Liver (tissue), 9 donors: ENCODE measurements around the gene TMEM232. TPM values are rescaled to one million over a fixed set of nuclear protein-coding genes. Genes with fewer than 3 reads are reported as not detected.

ENCODE experiments used
- DNase-seq: peaks from one replicate; pipeline ENCODE4 v3.0.0-alpha.2; 2017; ENCODE audit warnings: low spot score
- H3K27ac ChIP-seq, 2 donors: one replicate each; pipeline ENCODE4 v1.7.0; 2013; ENCODE audit warnings: inconsistent platforms in 2 of 2, low read length in 2 of 2, control low read depth in 1 of 2, low read depth in 1 of 2, mild to moderate bottlenecking in 1 of 2
- H3K27me3 ChIP-seq, 4 donors: one replicate each; pipeline versions ENCODE4 v1.6.1 to v1.7.0; 2013; ENCODE audit warnings: low read length in 3 of 4, inconsistent platforms in 1 of 4, mild to moderate bottlenecking in 1 of 4, moderate library complexity in 1 of 4; ENCODE audit not compliant: control insufficient read depth in 4 of 4, insufficient read depth in 4 of 4
- H3K36me3 ChIP-seq, 4 donors: one replicate each; pipeline versions ENCODE4 v1.6.1 to v1.7.0; 2013; ENCODE audit warnings: low read length in 3 of 4, mild to moderate bottlenecking in 3 of 4, low read depth in 1 of 4, moderate library complexity in 1 of 4; ENCODE audit not compliant: control insufficient read depth in 4 of 4, insufficient read depth in 3 of 4
- H3K4me1 ChIP-seq, 4 donors: one replicate each; pipeline versions ENCODE4 v1.6.1 to v1.7.0; 2013; ENCODE audit warnings: low read length in 3 of 4, mild to moderate bottlenecking in 3 of 4, moderate library complexity in 1 of 4; ENCODE audit not compliant: control insufficient read depth in 4 of 4, insufficient read depth in 4 of 4
- H3K4me3 ChIP-seq, 3 donors: one replicate each; pipeline versions ENCODE4 v1.6.1 to v1.7.0; 2013; ENCODE audit warnings: low read length in 3 of 3, control low read depth in 1 of 3, low read depth in 1 of 3, mild to moderate bottlenecking in 1 of 3
- H3K9ac ChIP-seq, 2 donors: one replicate each; pipeline ENCODE4 v1.7.0; 2013; ENCODE audit warnings: low read length in 2 of 2, mild to moderate bottlenecking in 2 of 2, moderate library complexity in 2 of 2, control low read depth in 1 of 2, low read depth in 1 of 2
- H3K9me3 ChIP-seq, 4 donors: one replicate each; pipeline versions ENCODE4 v1.6.1 to v1.7.0; 2013; ENCODE audit warnings: low read length in 3 of 4; ENCODE audit not compliant: control insufficient read depth in 4 of 4
- ATF3 ChIP-seq: IDR thresholded peaks from 2 replicates; pipeline ENCODE4 v1.6.1; 2016; ENCODE audit warnings: antibody characterized with exemption
- EGR1 ChIP-seq, 2 donors: IDR thresholded peaks; 2 replicates each; pipeline ENCODE4 v1.6.1; 2016 to 2018; ENCODE audit warnings: antibody characterized with exemption in 2 of 2, low read depth in 2 of 2
- FOXA2 ChIP-seq: IDR thresholded peaks from 2 replicates; pipeline ENCODE4 v1.6.1; 2016; ENCODE audit warnings: antibody characterized with exemption
- NR2F2 ChIP-seq: IDR thresholded peaks from 2 replicates; pipeline ENCODE4 v1.6.1; 2016; ENCODE audit warnings: antibody characterized with exemption
- RXRA ChIP-seq, 2 donors: IDR thresholded peaks; 2 replicates each; pipeline ENCODE4 v1.6.1; 2017 to 2018; ENCODE audit warnings: antibody characterized with exemption in 2 of 2, mild to moderate bottlenecking in 1 of 2
- SP1 ChIP-seq: IDR thresholded peaks from 2 replicates; pipeline ENCODE4 v1.6.1; 2018; ENCODE audit warnings: antibody characterized with exemption, mild to moderate bottlenecking
- ZBTB33 ChIP-seq: IDR thresholded peaks from 2 replicates; pipeline ENCODE4 v1.6.1; 2016; ENCODE audit warnings: antibody characterized with exemption
- WGBS: extraction: QIAGEN DNeasy Blood & Tissue Kit; methylation state at CpG from one replicate; pipeline ENCODE4 v1.1.7; 2013; 5-methylcytosine and 5-hydroxymethylcytosine counted together
- polyA plus RNA-seq, 2 donors: library from polyadenylated mRNA; stranded (reverse) in 1 of 2; unstranded in 1 of 2; fragments of 200-250 nt in 1 of 2; fragments of >200 nt in 1 of 2; fragmentation: Nextera tagmentation in 1 of 2; extraction: Ambion mirVana in 1 of 2; gene quantifications; one replicate each; pipeline versions ENCODE4 v1.2.1 to v1.2.3, GENCODE V29; 2013 to 2015
- total RNA-seq, 2 donors: library from RNA; depleted of rRNA; stranded (reverse); fragments of >200 nt; gene quantifications; one replicate each; pipeline ENCODE4 v1.2.3, GENCODE V29; 2014
- TF ChIP-seq, protein P1 (sequence below): fragments of 150-350 bp; IDR thresholded peaks from 2 replicates; pipeline ENCODE4 v1.5.1; 2017; ENCODE audit warnings: improper control_type of control experiment, low read depth, low read length; ENCODE audit not compliant: missing input control
- donor health status: healthy.
- donor health status: healthy.
- donor health status: healthy.
- donor health status: healthy.
- donor health status: healthy.

TMEM232 gene
- total and polyA plus RNA-seq, 4 donors, result 0.39 to 2.5 (median 1.0) TPM

DNA sequence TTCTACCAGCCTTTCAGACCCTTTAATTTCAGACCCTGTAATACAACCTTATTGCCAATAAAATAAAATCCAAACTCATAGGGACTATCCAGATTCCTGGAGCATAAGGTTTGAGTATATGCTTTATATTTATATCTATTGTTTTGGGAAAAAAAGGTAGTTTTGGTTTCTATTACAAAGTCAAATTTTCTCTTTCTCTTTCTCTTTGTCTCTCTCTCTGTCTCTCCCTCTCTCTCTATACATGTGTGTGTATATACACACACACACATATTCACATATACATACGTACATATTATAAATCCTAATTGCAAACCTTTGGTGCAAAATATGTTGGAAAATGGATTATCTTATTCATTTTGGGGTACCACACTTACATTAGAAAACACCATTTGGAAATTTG, 39.0 kb downstream of the TMEM232 start:
- 89% methylated on average over 1 of the region's 1 CpG for WGBS
- Histone ChIP-seq H3K27me3 (no peaks in the 10 kb centered on the region), H3K9ac (no peak overlapping the region), H3K4me3 (no peak overlapping the region), H3K4me1 (no peaks in the 10 kb centered on the region), H3K36me3 (no peaks in the 10 kb centered on the region), H3K9me3 (no peaks in the 10 kb centered on the region), H3K27ac (no peak overlapping the region)
- no peak for DNase-seq
- TF ChIP-seq NR2F2 (no peak), ZBTB33 (no peak), RXRA (IDR thresholded peaks at IDR 0.05) (no peak), EGR1 (IDR thresholded peaks at IDR 0.05; ENCODE audit: low read depth in 2 of 2) (no peak)

GRCh38 chr5:110686270-110686669, 40.2 kb downstream of the TMEM232 start:
- Histone ChIP-seq H3K4me3 (no peak overlapping the region), H3K4me1 (no peaks in the 10 kb centered on the region), H3K36me3 (no peaks in the 10 kb centered on the region), H3K27me3 (no peaks in the 10 kb centered on the region), H3K9ac (no peak overlapping the region), H3K9me3 (no peaks in the 10 kb centered on the region), H3K27ac (no peak overlapping the region)
- no peak for DNase-seq
- WGBS, result 95% methylated on average over 2 of the region's 2 CpGs
- TF ChIP-seq ATF3, result no peak
- no peak for TF ChIP-seq FOXA2
- no peak for TF ChIP-seq SP1
- TF ChIP-seq, protein P1, sequence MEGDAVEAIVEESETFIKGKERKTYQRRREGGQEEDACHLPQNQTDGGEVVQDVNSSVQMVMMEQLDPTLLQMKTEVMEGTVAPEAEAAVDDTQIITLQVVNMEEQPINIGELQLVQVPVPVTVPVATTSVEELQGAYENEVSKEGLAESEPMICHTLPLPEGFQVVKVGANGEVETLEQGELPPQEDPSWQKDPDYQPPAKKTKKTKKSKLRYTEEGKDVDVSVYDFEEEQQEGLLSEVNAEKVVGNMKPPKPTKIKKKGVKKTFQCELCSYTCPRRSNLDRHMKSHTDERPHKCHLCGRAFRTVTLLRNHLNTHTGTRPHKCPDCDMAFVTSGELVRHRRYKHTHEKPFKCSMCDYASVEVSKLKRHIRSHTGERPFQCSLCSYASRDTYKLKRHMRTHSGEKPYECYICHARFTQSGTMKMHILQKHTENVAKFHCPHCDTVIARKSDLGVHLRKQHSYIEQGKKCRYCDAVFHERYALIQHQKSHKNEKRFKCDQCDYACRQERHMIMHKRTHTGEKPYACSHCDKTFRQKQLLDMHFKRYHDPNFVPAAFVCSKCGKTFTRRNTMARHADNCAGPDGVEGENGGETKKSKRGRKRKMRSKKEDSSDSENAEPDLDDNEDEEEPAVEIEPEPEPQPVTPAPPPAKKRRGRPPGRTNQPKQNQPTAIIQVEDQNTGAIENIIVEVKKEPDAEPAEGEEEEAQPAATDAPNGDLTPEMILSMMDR, result no peak

DNA sequence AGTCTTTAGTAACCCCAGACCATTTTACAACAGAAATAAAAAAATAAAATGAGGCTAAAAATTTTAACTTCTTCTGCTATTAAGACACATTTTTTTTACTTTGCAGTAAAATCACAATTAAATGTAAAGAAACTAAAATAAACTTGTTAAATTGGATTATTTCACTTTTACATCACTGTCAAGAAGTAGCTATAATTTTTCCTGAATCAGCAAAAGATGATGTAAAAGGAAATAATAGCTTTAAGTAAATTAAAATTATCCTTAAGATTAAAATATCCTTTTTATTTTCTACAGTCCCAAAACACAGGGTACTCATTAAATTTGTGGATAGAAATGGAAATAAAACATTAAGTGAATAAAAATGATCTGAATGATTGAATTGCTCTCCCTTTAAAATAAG, 44.5 kb downstream of the TMEM232 start:
- TF ChIP-seq, protein P1, result no peak
- Histone ChIP-seq H3K36me3 (no peaks in the 10 kb centered on the region), H3K9me3 (no peaks in the 10 kb centered on the region), H3K27me3 (no peaks in the 10 kb centered on the region), H3K4me1 (no peaks in the 10 kb centered on the region), H3K4me3 (no peak overlapping the region), H3K9ac (no peak overlapping the region), H3K27ac (no peak overlapping the region)
- no peak for DNase-seq
